Liver (tissue), 9 donors: ENCODE data around the gene BEX3. TPM values are rescaled to one million over a fixed set of nuclear protein-coding genes. Genes with fewer than 3 reads are reported as not detected.

Experiments
- DNase-seq: peaks from one replicate; pipeline ENCODE4 v3.0.0-alpha.2; 2017; ENCODE audit warnings: low spot score
- H3K27ac ChIP-seq, 2 donors: one replicate each; pipeline ENCODE4 v1.7.0; 2013; ENCODE audit warnings: inconsistent platforms in 2 of 2, low read length in 2 of 2, control low read depth in 1 of 2, low read depth in 1 of 2, mild to moderate bottlenecking in 1 of 2
- H3K27me3 ChIP-seq, 4 donors: one replicate each; pipeline versions ENCODE4 v1.6.1 to v1.7.0; 2013; ENCODE audit warnings: low read length in 3 of 4, inconsistent platforms in 1 of 4, mild to moderate bottlenecking in 1 of 4, moderate library complexity in 1 of 4; ENCODE audit not compliant: control insufficient read depth in 4 of 4, insufficient read depth in 4 of 4
- H3K36me3 ChIP-seq, 4 donors: one replicate each; pipeline versions ENCODE4 v1.6.1 to v1.7.0; 2013; ENCODE audit warnings: low read length in 3 of 4, mild to moderate bottlenecking in 3 of 4, low read depth in 1 of 4, moderate library complexity in 1 of 4; ENCODE audit not compliant: control insufficient read depth in 4 of 4, insufficient read depth in 3 of 4
- H3K4me1 ChIP-seq, 4 donors: one replicate each; pipeline versions ENCODE4 v1.6.1 to v1.7.0; 2013; ENCODE audit warnings: low read length in 3 of 4, mild to moderate bottlenecking in 3 of 4, moderate library complexity in 1 of 4; ENCODE audit not compliant: control insufficient read depth in 4 of 4, insufficient read depth in 4 of 4
- H3K4me3 ChIP-seq, 3 donors: one replicate each; pipeline versions ENCODE4 v1.6.1 to v1.7.0; 2013; ENCODE audit warnings: low read length in 3 of 3, control low read depth in 1 of 3, low read depth in 1 of 3, mild to moderate bottlenecking in 1 of 3
- H3K9ac ChIP-seq, 2 donors: one replicate each; pipeline ENCODE4 v1.7.0; 2013; ENCODE audit warnings: low read length in 2 of 2, mild to moderate bottlenecking in 2 of 2, moderate library complexity in 2 of 2, control low read depth in 1 of 2, low read depth in 1 of 2
- H3K9me3 ChIP-seq, 4 donors: one replicate each; pipeline versions ENCODE4 v1.6.1 to v1.7.0; 2013; ENCODE audit warnings: low read length in 3 of 4; ENCODE audit not compliant: control insufficient read depth in 4 of 4
- EGR1 ChIP-seq, 2 donors: IDR thresholded peaks; 2 replicates each; pipeline ENCODE4 v1.6.1; 2016 to 2018; ENCODE audit warnings: antibody characterized with exemption in 2 of 2, low read depth in 2 of 2
- FOXA1 ChIP-seq: IDR thresholded peaks from 2 replicates; pipeline ENCODE4 v1.6.1; 2016; ENCODE audit warnings: antibody characterized with exemption
- FOXA2 ChIP-seq: IDR thresholded peaks from 2 replicates; pipeline ENCODE4 v1.6.1; 2016; ENCODE audit warnings: antibody characterized with exemption
- GABPA ChIP-seq, 2 donors: IDR thresholded peaks in 1 of 2; conservative IDR thresholded peaks in 1 of 2; 2 replicates each; pipeline ENCODE4 v1.6.1; 2016; ENCODE audit warnings: antibody characterized with exemption in 2 of 2, mild to moderate bottlenecking in 1 of 2, moderate library complexity in 1 of 2
- HNF4A ChIP-seq, 2 donors: conservative IDR thresholded peaks; 2 replicates each; pipeline ENCODE4 v1.6.1; 2016; ENCODE audit warnings: antibody characterized with exemption in 2 of 2, mild to moderate bottlenecking in 2 of 2
- HNF4G ChIP-seq: IDR thresholded peaks from 2 replicates; pipeline ENCODE4 v1.6.1; 2016; ENCODE audit warnings: antibody characterized with exemption
- JUND ChIP-seq, 2 donors: IDR thresholded peaks; 2 replicates each; pipeline ENCODE4 v1.6.1; 2016; ENCODE audit warnings: antibody characterized with exemption in 2 of 2
- NR2F2 ChIP-seq: IDR thresholded peaks from 2 replicates; pipeline ENCODE4 v1.6.1; 2016; ENCODE audit warnings: antibody characterized with exemption
- RAD21 ChIP-seq, 2 donors: IDR thresholded peaks; 2 replicates each; pipeline ENCODE4 v1.6.1; 2016; ENCODE audit warnings: antibody characterized with exemption in 2 of 2, mild to moderate bottlenecking in 2 of 2
- RXRA ChIP-seq, 2 donors: IDR thresholded peaks; 2 replicates each; pipeline ENCODE4 v1.6.1; 2017 to 2018; ENCODE audit warnings: antibody characterized with exemption in 2 of 2, mild to moderate bottlenecking in 1 of 2
- SP1 ChIP-seq: IDR thresholded peaks from 2 replicates; pipeline ENCODE4 v1.6.1; 2018; ENCODE audit warnings: antibody characterized with exemption, mild to moderate bottlenecking
- TAF1 ChIP-seq: conservative IDR thresholded peaks from 2 replicates; pipeline ENCODE4 v1.6.1; 2016; ENCODE audit warnings: antibody characterized with exemption, mild to moderate bottlenecking
- YY1 ChIP-seq: IDR thresholded peaks from 2 replicates; pipeline ENCODE4 v1.6.1; 2016; ENCODE audit warnings: antibody characterized with exemption, mild to moderate bottlenecking
- WGBS: extraction: QIAGEN DNeasy Blood & Tissue Kit; methylation state at CpG from one replicate; pipeline ENCODE4 v1.1.7; 2013; 5-methylcytosine and 5-hydroxymethylcytosine counted together
- polyA plus RNA-seq, 2 donors: library from polyadenylated mRNA; stranded (reverse) in 1 of 2; unstranded in 1 of 2; fragments of 200-250 nt in 1 of 2; fragments of >200 nt in 1 of 2; fragmentation: Nextera tagmentation in 1 of 2; extraction: Ambion mirVana in 1 of 2; gene quantifications; one replicate each; pipeline versions ENCODE4 v1.2.1 to v1.2.3, GENCODE V29; 2013 to 2015
- total RNA-seq, 2 donors: library from RNA; depleted of rRNA; stranded (reverse); fragments of >200 nt; gene quantifications; one replicate each; pipeline ENCODE4 v1.2.3, GENCODE V29; 2014
- TF ChIP-seq, protein P1 (sequence below): IDR thresholded peaks from 2 replicates; pipeline ENCODE4 v1.6.1; 2016; ENCODE audit warnings: antibody characterized with exemption
- TF ChIP-seq, protein P2 (sequence below): fragments of 150-350 bp; IDR thresholded peaks from 2 replicates; pipeline ENCODE4 v1.5.1; 2017; ENCODE audit warnings: improper control_type of control experiment, low read depth, low read length; ENCODE audit not compliant: missing input control
- TF ChIP-seq, protein P3 (sequence below): IDR thresholded peaks from 2 replicates; pipeline ENCODE4 v1.6.1; 2016; ENCODE audit warnings: antibody characterized with exemption
- TF ChIP-seq, protein P4 (sequence below): IDR thresholded peaks from 2 replicates; pipeline ENCODE4 v1.6.1; 2016; ENCODE audit warnings: antibody characterized with exemption, mild to moderate bottlenecking
- TF ChIP-seq, protein P5 (sequence below): IDR thresholded peaks from 2 replicates; pipeline ENCODE4 v1.6.1; 2016; ENCODE audit warnings: antibody characterized with exemption
- donor health status: healthy.
- donor health status: healthy.
- donor health status: healthy.
- donor health status: healthy.
- donor health status: healthy.

Gene BEX3
- total and polyA plus RNA-seq, 4 donors: 21.9 to 77.4 (median 57.3) TPM

DNA sequence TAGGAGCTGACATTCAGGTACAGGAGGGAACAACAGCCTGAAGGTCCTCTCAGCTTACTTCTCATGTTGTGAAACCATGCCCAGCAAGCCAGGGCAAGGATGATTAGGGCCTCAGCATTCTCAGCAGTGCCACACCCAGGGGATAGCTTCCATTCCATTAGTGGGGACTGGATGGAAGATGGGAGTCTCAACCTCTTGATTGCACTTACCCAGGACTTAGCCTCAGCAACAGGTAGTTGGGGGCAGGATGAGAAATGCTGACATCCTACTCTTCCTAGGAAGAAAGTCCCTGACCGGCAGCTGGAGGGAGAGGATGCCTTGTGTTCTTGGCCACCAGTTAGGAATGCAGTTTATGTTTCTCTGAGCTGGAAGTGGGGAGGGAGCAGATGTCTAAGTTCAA lies 8.8 kb upstream of the BEX3 start:
- H3K36me3 ChIP-seq: no peaks in the 10 kb centered on the region
- 79% methylated on average over 1 of the region's 1 CpG for WGBS
- no peaks in the 10 kb centered on the region for H3K27me3 ChIP-seq
- no peak overlapping the region for H3K4me3 ChIP-seq
- no peak for DNase-seq
- H3K27ac ChIP-seq: no peak overlapping the region
- no peaks in the 10 kb centered on the region for H3K9me3 ChIP-seq
- no peaks in the 10 kb centered on the region for H3K4me1 ChIP-seq
- no peak for TF ChIP-seq JUND (IDR thresholded peaks at IDR 0.05)
- TF ChIP-seq, protein P1, sequence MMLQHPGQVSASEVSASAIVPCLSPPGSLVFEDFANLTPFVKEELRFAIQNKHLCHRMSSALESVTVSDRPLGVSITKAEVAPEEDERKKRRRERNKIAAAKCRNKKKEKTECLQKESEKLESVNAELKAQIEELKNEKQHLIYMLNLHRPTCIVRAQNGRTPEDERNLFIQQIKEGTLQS: no peak
- TF ChIP-seq, protein P2, sequence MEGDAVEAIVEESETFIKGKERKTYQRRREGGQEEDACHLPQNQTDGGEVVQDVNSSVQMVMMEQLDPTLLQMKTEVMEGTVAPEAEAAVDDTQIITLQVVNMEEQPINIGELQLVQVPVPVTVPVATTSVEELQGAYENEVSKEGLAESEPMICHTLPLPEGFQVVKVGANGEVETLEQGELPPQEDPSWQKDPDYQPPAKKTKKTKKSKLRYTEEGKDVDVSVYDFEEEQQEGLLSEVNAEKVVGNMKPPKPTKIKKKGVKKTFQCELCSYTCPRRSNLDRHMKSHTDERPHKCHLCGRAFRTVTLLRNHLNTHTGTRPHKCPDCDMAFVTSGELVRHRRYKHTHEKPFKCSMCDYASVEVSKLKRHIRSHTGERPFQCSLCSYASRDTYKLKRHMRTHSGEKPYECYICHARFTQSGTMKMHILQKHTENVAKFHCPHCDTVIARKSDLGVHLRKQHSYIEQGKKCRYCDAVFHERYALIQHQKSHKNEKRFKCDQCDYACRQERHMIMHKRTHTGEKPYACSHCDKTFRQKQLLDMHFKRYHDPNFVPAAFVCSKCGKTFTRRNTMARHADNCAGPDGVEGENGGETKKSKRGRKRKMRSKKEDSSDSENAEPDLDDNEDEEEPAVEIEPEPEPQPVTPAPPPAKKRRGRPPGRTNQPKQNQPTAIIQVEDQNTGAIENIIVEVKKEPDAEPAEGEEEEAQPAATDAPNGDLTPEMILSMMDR: no peak
- TF ChIP-seq RAD21 (IDR thresholded peaks at IDR 0.05): no peak
- TF ChIP-seq, protein P3, sequence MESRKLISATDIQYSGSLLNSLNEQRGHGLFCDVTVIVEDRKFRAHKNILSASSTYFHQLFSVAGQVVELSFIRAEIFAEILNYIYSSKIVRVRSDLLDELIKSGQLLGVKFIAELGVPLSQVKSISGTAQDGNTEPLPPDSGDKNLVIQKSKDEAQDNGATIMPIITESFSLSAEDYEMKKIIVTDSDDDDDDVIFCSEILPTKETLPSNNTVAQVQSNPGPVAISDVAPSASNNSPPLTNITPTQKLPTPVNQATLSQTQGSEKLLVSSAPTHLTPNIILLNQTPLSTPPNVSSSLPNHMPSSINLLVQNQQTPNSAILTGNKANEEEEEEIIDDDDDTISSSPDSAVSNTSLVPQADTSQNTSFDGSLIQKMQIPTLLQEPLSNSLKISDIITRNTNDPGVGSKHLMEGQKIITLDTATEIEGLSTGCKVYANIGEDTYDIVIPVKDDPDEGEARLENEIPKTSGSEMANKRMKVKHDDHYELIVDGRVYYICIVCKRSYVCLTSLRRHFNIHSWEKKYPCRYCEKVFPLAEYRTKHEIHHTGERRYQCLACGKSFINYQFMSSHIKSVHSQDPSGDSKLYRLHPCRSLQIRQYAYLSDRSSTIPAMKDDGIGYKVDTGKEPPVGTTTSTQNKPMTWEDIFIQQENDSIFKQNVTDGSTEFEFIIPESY: no peak
- TF ChIP-seq, protein P4, sequence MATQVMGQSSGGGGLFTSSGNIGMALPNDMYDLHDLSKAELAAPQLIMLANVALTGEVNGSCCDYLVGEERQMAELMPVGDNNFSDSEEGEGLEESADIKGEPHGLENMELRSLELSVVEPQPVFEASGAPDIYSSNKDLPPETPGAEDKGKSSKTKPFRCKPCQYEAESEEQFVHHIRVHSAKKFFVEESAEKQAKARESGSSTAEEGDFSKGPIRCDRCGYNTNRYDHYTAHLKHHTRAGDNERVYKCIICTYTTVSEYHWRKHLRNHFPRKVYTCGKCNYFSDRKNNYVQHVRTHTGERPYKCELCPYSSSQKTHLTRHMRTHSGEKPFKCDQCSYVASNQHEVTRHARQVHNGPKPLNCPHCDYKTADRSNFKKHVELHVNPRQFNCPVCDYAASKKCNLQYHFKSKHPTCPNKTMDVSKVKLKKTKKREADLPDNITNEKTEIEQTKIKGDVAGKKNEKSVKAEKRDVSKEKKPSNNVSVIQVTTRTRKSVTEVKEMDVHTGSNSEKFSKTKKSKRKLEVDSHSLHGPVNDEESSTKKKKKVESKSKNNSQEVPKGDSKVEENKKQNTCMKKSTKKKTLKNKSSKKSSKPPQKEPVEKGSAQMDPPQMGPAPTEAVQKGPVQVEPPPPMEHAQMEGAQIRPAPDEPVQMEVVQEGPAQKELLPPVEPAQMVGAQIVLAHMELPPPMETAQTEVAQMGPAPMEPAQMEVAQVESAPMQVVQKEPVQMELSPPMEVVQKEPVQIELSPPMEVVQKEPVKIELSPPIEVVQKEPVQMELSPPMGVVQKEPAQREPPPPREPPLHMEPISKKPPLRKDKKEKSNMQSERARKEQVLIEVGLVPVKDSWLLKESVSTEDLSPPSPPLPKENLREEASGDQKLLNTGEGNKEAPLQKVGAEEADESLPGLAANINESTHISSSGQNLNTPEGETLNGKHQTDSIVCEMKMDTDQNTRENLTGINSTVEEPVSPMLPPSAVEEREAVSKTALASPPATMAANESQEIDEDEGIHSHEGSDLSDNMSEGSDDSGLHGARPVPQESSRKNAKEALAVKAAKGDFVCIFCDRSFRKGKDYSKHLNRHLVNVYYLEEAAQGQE: no peak
- no peak for TF ChIP-seq TAF1
- no peak for TF ChIP-seq GABPA (IDR thresholded peaks at IDR 0.05 in 1 of 2, conservative IDR thresholded peaks at IDR 0.05 in 1 of 2)
- no peak for TF ChIP-seq FOXA1
- no peak for TF ChIP-seq RXRA (IDR thresholded peaks at IDR 0.05)
- no peak for TF ChIP-seq FOXA2
- no peak for TF ChIP-seq SP1
- TF ChIP-seq HNF4G: no peak
- no peak for TF ChIP-seq EGR1 (IDR thresholded peaks at IDR 0.05; ENCODE audit: low read depth in 2 of 2)
- TF ChIP-seq HNF4A (conservative IDR thresholded peaks at IDR 0.05): no peak
- TF ChIP-seq NR2F2: no peak
- TF ChIP-seq YY1: no peak
- TF ChIP-seq, protein P5, sequence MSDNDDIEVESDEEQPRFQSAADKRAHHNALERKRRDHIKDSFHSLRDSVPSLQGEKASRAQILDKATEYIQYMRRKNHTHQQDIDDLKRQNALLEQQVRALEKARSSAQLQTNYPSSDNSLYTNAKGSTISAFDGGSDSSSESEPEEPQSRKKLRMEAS: no peak
- H3K9ac ChIP-seq: no peak overlapping the region

DNA sequence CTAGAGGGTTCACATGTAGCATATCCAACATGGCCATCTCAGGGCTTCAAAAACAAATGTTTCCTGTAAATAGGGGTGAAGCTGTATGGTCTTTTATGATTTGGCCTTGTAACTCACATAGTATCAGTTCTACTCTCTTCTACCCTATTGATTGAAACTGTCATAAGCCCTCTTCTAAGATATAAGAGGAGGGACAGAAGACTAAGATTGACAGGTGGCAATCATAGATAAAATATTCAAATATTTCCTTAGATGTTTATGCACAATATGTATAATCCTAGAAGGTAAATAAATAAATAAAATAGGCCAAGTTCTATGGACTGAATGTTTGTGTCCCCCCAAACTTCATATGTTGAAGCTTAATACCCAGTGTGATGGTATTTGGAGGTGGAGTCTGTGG lies 6.9 kb upstream of the BEX3 start:
- no peak overlapping the region for H3K4me3 ChIP-seq
- H3K9ac ChIP-seq: no peak overlapping the region
- H3K27me3 ChIP-seq: no peaks in the 10 kb centered on the region
- H3K4me1 ChIP-seq: no peaks in the 10 kb centered on the region
- no peaks in the 10 kb centered on the region for H3K9me3 ChIP-seq
- H3K27ac ChIP-seq: no peak overlapping the region
- no peaks in the 10 kb centered on the region for H3K36me3 ChIP-seq
- DNase-seq: no peak
- TF ChIP-seq YY1 (no peak), FOXA2 (no peak), TAF1 (no peak), HNF4G (no peak), NR2F2 (no peak), RAD21 (IDR thresholded peaks at IDR 0.05) (no peak), EGR1 (IDR thresholded peaks at IDR 0.05; ENCODE audit: low read depth in 2 of 2) (no peak), RXRA (IDR thresholded peaks at IDR 0.05) (no peak), SP1 (no peak)
- TF ChIP-seq, protein P1: no peak
- TF ChIP-seq, protein P4: no peak
